Stimulated activated CD4-positive, alpha-beta T cell treated with anti-CD3 and anti-CD28 coated beads, TNF-alpha, amount 100 ng/mL, for 48 hours (primary cell): ENCODE measurements around the gene TMEM147.
"Not testable (repeated sequence)": the region's sequence is repeated elsewhere in the genome, so short reads cannot be mapped to it uniquely, and the experiment has no call there.

Experiments
- DNase-seq, 3 donors: peaks; one replicate each; pipeline ENCODE4 v3.0.0-alpha.2; 2020; ENCODE audit warnings: low read depth in 3 of 3

Gene TMEM147

GRCh38 chr19:35562776-35563175 lies 17.4 kb downstream of the TMEM147 start:
- DNase-seq, result no peak

- DNase-seq, result no peak
Measured at GRCh38 chr19:35563207-35563829, 17.9 kb downstream of the TMEM147 start, which contains the start of gene ATP4A. TSS of gene ATP4A (minus strand) at chr19:35563658. CDS start at chr19:35563629, 29 bp downstream.

GRCh38 chr19:35565016-35565856 lies 19.8 kb downstream of the TMEM147 start:
- no peak for DNase-seq

GRCh38 chr19:35566738-35567137 lies 21.3 kb downstream of the TMEM147 start:
- no peak for DNase-seq

- no peak for DNase-seq
Measured at GRCh38 chr19:35569281-35569781, 23.9 kb downstream of the TMEM147 start.

- no peak for DNase-seq
Measured at GRCh38 chr19:35571406-35571965, 26.1 kb downstream of the TMEM147 start.

GRCh38 chr19:35577918-35578317 lies 32.5 kb downstream of the TMEM147 start:
- no peak for DNase-seq

- DNase-seq, result no peak
Measured at GRCh38 chr19:35578707-35579106, 33.3 kb downstream of the TMEM147 start.

GRCh38 chr19:35582760-35583159 lies 37.3 kb downstream of the TMEM147 start:
- DNase-seq, result no peak

GRCh38 chr19:35585848-35586247 lies 40.4 kb downstream of the TMEM147 start, which contains the start of gene PMIS2:
TSS of gene PMIS2 (plus strand) at chr19:35586173. CDS start at chr19:35586260, 87 bp downstream.
- DNase-seq, result peak in 1 of 3 donors; percentile 23

- no peak for DNase-seq
Measured at GRCh38 chr19:35587321-35587720, 41.9 kb downstream of the TMEM147 start.

GRCh38 chr19:35590875-35591274 lies 45.4 kb downstream of the TMEM147 start:
- DNase-seq, result no peak

GRCh38 chr19:35592226-35592625 lies 46.8 kb downstream of the TMEM147 start:
- no peak for DNase-seq

GRCh38 chr19:35595026-35595425 lies 49.6 kb downstream of the TMEM147 start:
- DNase-seq, result not testable (repeated sequence)

GRCh38 chr19:35595928-35596327 lies 50.5 kb downstream of the TMEM147 start:
- DNase-seq, result no peak

GRCh38 chr19:35596366-35596999 lies 51.1 kb downstream of the TMEM147 start:
- no peak for DNase-seq
